MM.1S (cell line): ENCODE data around the gene NIPBL.

Experiments used
- EZH2 ChIP-seq: fragments of 300-600 bp; sonication (generic); optimal IDR thresholded peaks from 2 replicates; pipeline ENCODE3; 2017; ENCODE audit warnings: low read depth, mild to moderate bottlenecking, antibody characterized with exemption, low read length, mixed read lengths
- TF ChIP-seq, protein P1 (sequence below): fragments of 300-600 bp; sonication (generic); IDR thresholded peaks from 2 replicates; pipeline ENCODE4 v1.5.1; 2016; ENCODE audit warnings: antibody characterized with exemption, low read length, mixed read lengths

GRCh38 chr5:36889264-36889663, 12.7 kb downstream of the NIPBL start:
- TF ChIP-seq, protein P1, sequence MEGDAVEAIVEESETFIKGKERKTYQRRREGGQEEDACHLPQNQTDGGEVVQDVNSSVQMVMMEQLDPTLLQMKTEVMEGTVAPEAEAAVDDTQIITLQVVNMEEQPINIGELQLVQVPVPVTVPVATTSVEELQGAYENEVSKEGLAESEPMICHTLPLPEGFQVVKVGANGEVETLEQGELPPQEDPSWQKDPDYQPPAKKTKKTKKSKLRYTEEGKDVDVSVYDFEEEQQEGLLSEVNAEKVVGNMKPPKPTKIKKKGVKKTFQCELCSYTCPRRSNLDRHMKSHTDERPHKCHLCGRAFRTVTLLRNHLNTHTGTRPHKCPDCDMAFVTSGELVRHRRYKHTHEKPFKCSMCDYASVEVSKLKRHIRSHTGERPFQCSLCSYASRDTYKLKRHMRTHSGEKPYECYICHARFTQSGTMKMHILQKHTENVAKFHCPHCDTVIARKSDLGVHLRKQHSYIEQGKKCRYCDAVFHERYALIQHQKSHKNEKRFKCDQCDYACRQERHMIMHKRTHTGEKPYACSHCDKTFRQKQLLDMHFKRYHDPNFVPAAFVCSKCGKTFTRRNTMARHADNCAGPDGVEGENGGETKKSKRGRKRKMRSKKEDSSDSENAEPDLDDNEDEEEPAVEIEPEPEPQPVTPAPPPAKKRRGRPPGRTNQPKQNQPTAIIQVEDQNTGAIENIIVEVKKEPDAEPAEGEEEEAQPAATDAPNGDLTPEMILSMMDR: no peak
- no peak for TF ChIP-seq EZH2
